GM12891 (cell line): ENCODE results near the gene PRICKLE4.

Experiments used
- DNase-seq: peaks from one replicate; pipeline ENCODE4 v3.0.0; 2011; ENCODE audit warnings: low spot score; ENCODE audit not compliant: insufficient read length
- FAIRE-seq: peaks from 2 replicates; lab custom pipeline; 2011; peaks lifted over from hg19 to GRCh38; lab: Jason Lieb, UNC
- POLR2A ChIP-seq: IDR thresholded peaks from 2 replicates; pipeline ENCODE4 v1.6.1; 2011; ENCODE audit warnings: low read depth, low read length, control low read depth
- POLR2AphosphoS5 ChIP-seq: IDR thresholded peaks from 2 replicates; pipeline ENCODE4 v1.6.1; 2011; ENCODE audit warnings: low read depth, low read length, control low read depth

The PRICKLE4 gene

DNA sequence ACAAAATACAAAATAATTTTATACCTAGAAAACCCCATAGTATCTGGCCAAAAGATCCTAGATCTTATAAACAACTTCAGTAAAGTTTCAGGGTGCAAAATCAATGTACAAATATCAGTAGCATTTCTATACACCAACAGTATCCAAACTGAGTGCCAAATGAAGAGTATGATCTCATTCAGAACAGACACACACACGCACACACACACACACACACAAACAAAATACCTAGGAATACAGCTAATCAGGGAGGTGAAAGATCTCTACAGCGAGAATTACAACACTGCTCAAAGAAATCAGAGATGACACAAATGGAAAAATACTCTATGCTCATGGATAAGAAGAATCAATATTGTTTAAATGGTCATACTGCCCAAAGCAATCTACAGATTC lies 56.1 kb downstream of the PRICKLE4 start:
- DNase-seq (no peak), FAIRE-seq (peak; percentile 26)
- no peak for TF ChIP-seq POLR2A
- no peak for TF ChIP-seq POLR2AphosphoS5
